IMR-90 (cell line): ENCODE data around the gene CHMP1B. TPM values are rescaled to one million over a fixed set of nuclear protein-coding genes. Genes with fewer than 3 reads are reported as not detected.

Experiments
- ATAC-seq: fragments of 200-7000 bp; cut with Tn5 transposase; 2 replicates; pipeline ENCODE4 v1.9.1; 2020; ENCODE audit warnings: low read depth, mild to moderate bottlenecking, moderate library complexity
- BruUV-seq: library from RNA; stranded (reverse); fragments of 400-500 nt; replicated peaks from 2 replicates; lab custom pipeline; 2021; lab: Mats Ljungman, UMichigan
- CTCF ChIA-PET: fragments of 300-600 bp; formaldehyde crosslinking; extraction: SDS; loops from one replicate; lab custom pipeline; 2021; ENCODE audit warnings: antibody characterized with exemption; lab: Yijun Ruan, JAX
- POLR2A ChIA-PET: fragments of 300-600 bp; sonication (Branson Sonifier 250); formaldehyde crosslinking; loops from one replicate; lab custom pipeline; 2022; ENCODE audit warnings: antibody characterized with exemption; ENCODE audit not compliant: unreplicated experiment; lab: Charles Lee
- DNase-seq: peaks from one replicate; pipeline ENCODE4 v3.0.0; 2013
- H2AFZ ChIP-seq: replicated peaks from 2 replicates; pipeline ENCODE3; 2013; ENCODE audit warnings: low read length, mild to moderate bottlenecking; ENCODE audit not compliant: poor library complexity
- H2AK5ac ChIP-seq: 2 replicates; pipeline ENCODE4 v1.6.1; 2013; ENCODE audit warnings: low read depth, low read length, inconsistent platforms
- H2AK9ac ChIP-seq: replicated peaks from 2 replicates; pipeline ENCODE3; 2013; ENCODE audit warnings: mild to moderate bottlenecking, low read depth, low read length, moderate library complexity; ENCODE audit not compliant: poor library complexity
- H2BK120ac ChIP-seq: 2 replicates; pipeline ENCODE4 v1.6.1; 2013; ENCODE audit warnings: low read depth, low read length, inconsistent platforms
- H2BK15ac ChIP-seq: 3 replicates; pipeline ENCODE4 v1.6.1; 2013; ENCODE audit warnings: low read depth, low read length, inconsistent platforms
- H2BK20ac ChIP-seq: 2 replicates; pipeline ENCODE4 v1.6.1; 2013; ENCODE audit warnings: low read depth, mild to moderate bottlenecking, inconsistent platforms, low read length, moderate library complexity
- H2BK5ac ChIP-seq: 2 replicates; pipeline ENCODE4 v1.6.1; 2013; ENCODE audit warnings: mild to moderate bottlenecking, low read depth, low read length, inconsistent platforms; ENCODE audit not compliant: poor library complexity, severe bottlenecking
- H3K14ac ChIP-seq: replicated peaks from 2 replicates; pipeline ENCODE4 v1.6.1; 2013; ENCODE audit warnings: low read depth, low read length, inconsistent platforms
- H3K18ac ChIP-seq: 2 replicates; pipeline ENCODE4 v1.6.1; 2013; ENCODE audit warnings: low read depth, low read length, control low read depth
- H3K23ac ChIP-seq: 2 replicates; pipeline ENCODE4 v1.6.1; 2013; ENCODE audit warnings: low read depth, low read length, inconsistent platforms
- H3K27ac ChIP-seq: 2 replicates; pipeline ENCODE4 v1.5.1; 2013; ENCODE audit warnings: mild to moderate bottlenecking, control low read depth, low read length; ENCODE audit not compliant: insufficient read depth
- H3K27me3 ChIP-seq: 2 replicates; pipeline ENCODE4 v1.6.1; 2013; ENCODE audit warnings: low read length; ENCODE audit not compliant: control insufficient read depth, insufficient read depth
- H3K36me3 ChIP-seq: 2 replicates; pipeline ENCODE4 v1.6.1; 2013; ENCODE audit warnings: low read length, mixed read lengths; ENCODE audit not compliant: control insufficient read depth, insufficient read depth
- H3K4ac ChIP-seq: 2 replicates; pipeline ENCODE4 v1.6.1; 2013; ENCODE audit warnings: low read depth, low read length, inconsistent platforms
- H3K4me1 ChIP-seq: 2 replicates; pipeline ENCODE4 v1.6.1; 2013; ENCODE audit warnings: low read length, mixed read lengths; ENCODE audit not compliant: control insufficient read depth, insufficient read depth
- H3K4me2 ChIP-seq: 2 replicates; pipeline ENCODE4 v1.6.1; 2013; ENCODE audit warnings: low read depth, mild to moderate bottlenecking, control low read depth, low read length, moderate library complexity
- H3K4me3 ChIP-seq: 2 replicates; pipeline ENCODE4 v1.5.1; 2013; ENCODE audit warnings: low read depth, mild to moderate bottlenecking, control low read depth, low read length, moderate library complexity; ENCODE audit not compliant: insufficient read depth
- H3K56ac ChIP-seq: 2 replicates; pipeline ENCODE4 v1.6.1; 2013; ENCODE audit warnings: low read length, inconsistent platforms; ENCODE audit not compliant: insufficient read depth; ENCODE audit errors: extremely low read depth
- H3K79me1 ChIP-seq, 2 experiments: 2 replicates each; pipeline ENCODE4 v1.6.1; 2013; ENCODE audit warnings: low read length in 2 of 2, inconsistent platforms in 1 of 2, low read depth in 1 of 2
- H3K9ac ChIP-seq: 2 replicates; pipeline ENCODE4 v1.6.1; 2013; ENCODE audit warnings: low read depth, low read length, control low read depth
- H3K9me1 ChIP-seq: 2 replicates; pipeline ENCODE4 v1.6.1; 2013; ENCODE audit warnings: low read length, inconsistent platforms; ENCODE audit not compliant: insufficient read depth
- H3K9me3 ChIP-seq: 2 replicates; pipeline ENCODE4 v1.6.1; 2013; ENCODE audit warnings: low read length; ENCODE audit not compliant: control insufficient read depth, insufficient read depth
- H4K20me1 ChIP-seq: 2 replicates; pipeline ENCODE4 v1.6.1; 2013; ENCODE audit warnings: low read length, inconsistent platforms; ENCODE audit not compliant: insufficient read depth
- H4K5ac ChIP-seq: 2 replicates; pipeline ENCODE4 v1.6.1; 2013; ENCODE audit warnings: mild to moderate bottlenecking, low read depth, low read length, control low read depth
- H4K8ac ChIP-seq, 2 experiments: 2 replicates each; pipeline ENCODE4 v1.6.1; 2013; ENCODE audit warnings: low read depth in 2 of 2, low read length in 2 of 2, control low read depth in 1 of 2, inconsistent platforms in 1 of 2
- H4K91ac ChIP-seq: 2 replicates; pipeline ENCODE4 v1.6.1; 2013; ENCODE audit warnings: low read depth, low read length, inconsistent platforms; ENCODE audit not compliant: insufficient read depth
- CHD1 ChIP-seq: IDR thresholded peaks from 2 replicates; pipeline ENCODE4 v1.6.1; 2012; ENCODE audit warnings: low read depth, low read length, improper control_type of control experiment
- FOS ChIP-seq: fragments of 150-350 bp; IDR thresholded peaks from 2 replicates; pipeline ENCODE4 v1.6.1; 2016; ENCODE audit warnings: low read depth, low read length
- MAZ ChIP-seq: IDR thresholded peaks from 2 replicates; pipeline ENCODE4 v1.6.1; 2012; ENCODE audit warnings: low read depth, mild to moderate bottlenecking, low read length, improper control_type of control experiment, moderate library complexity, borderline replicate concordance
- NFE2L2 ChIP-seq: fragments of 150-350 bp; IDR thresholded peaks from 2 replicates; pipeline ENCODE4 v1.6.1; 2016; ENCODE audit warnings: low read depth, mild to moderate bottlenecking, low read length
- RFX5 ChIP-seq: IDR thresholded peaks from 2 replicates; pipeline ENCODE4 v1.8.0; 2012; ENCODE audit warnings: low read depth, mild to moderate bottlenecking, low read length, moderate library complexity
- WGBS, 2 experiments: methylation state at CpG; one replicate each; pipeline versions ENCODE4 v1.1.5 to v1.1.7; 2013; ENCODE audit warnings: missing lambda C conversion rate in 2 of 2; ENCODE audit not compliant: insufficient read length in 1 of 2; ENCODE audit errors: extremely low coverage in 2 of 2; 5-methylcytosine and 5-hydroxymethylcytosine counted together
- dilution Hi-C: fragments of 300-500 bp; cut with HindIII; formaldehyde crosslinking; loops from one replicate; pipeline ENCODE4 v1.14.3; 2018; ENCODE audit warnings: low sequenced_read_pairs; ENCODE audit not compliant: unreplicated experiment
- in situ Hi-C: fragments of 300-500 bp; cut with MboI; formaldehyde crosslinking; loops from 3 replicates; pipeline ENCODE4 v1.14.3; 2019; ENCODE audit warnings: low sequenced_read_pairs, inconsistent platforms, mixed read lengths
- intact Hi-C: fragments of 100-400 bp; cut with micrococcal nuclease; formaldehyde crosslinking; loops from 2 replicates; pipeline ENCODE4 v1.10.0; 2022
- polyA plus RNA-seq, 3 experiments: library from polyadenylated mRNA; depleted of rRNA; stranded (reverse); fragments of >200 nt; gene quantifications; 2 replicates each; pipeline ENCODE4 v1.2.3, GENCODE V29; 2012; ENCODE audit warnings: low replicate concordance in 1 of 3
- total RNA-seq: library from RNA; depleted of rRNA; stranded (reverse); fragments of >200 nt; gene quantifications from 2 replicates; pipeline ENCODE4 v1.2.3, GENCODE V29; 2012

The CHMP1B gene
- total and polyA plus RNA-seq, 2 of the 4 experiments (the other 2 are of a cell fraction): 21.1 to 39.4 TPM

GRCh38 chr18:11885278-11885947 is 34.2 kb downstream of the CHMP1B start:
- Histone ChIP-seq H4K91ac (no peak overlapping the region), H4K8ac (no peak overlapping the region), H3K56ac (no peak overlapping the region), H3K27ac (no peak overlapping the region), H4K20me1 (no peaks in the 10 kb centered on the region), H3K9me3 (no peaks in the 10 kb centered on the region), H3K27me3 (no peaks in the 10 kb centered on the region), H3K9me1 (peaks cover 6% of the 10 kb centered on the region), H3K4me1 (no peaks in the 10 kb centered on the region), H2AK9ac (no peak overlapping the region), H2BK120ac (no peak overlapping the region), H3K4ac (no peak overlapping the region), H2BK20ac (no peak overlapping the region), H2BK5ac (no peak overlapping the region), H3K23ac (no peak overlapping the region), H2AFZ (no peak overlapping the region), H3K4me2 (no peak overlapping the region), H3K9ac (no peak overlapping the region), H3K4me3 (no peak overlapping the region), H3K36me3 (peaks cover 33% of the 10 kb centered on the region), H2AK5ac (no peak overlapping the region), H3K79me1 (no peaks in the 10 kb centered on the region), H2BK15ac (peak overlapping the region; percentile 29; the same call in 1 of the 3 replicates), H3K14ac (no peak overlapping the region), H3K18ac (no peak overlapping the region), H4K5ac (no peak overlapping the region)
- DNase-seq (no peak), ATAC-seq (no peak)
- 96% methylated on average over 7 of the region's 22 CpGs; no CpG with 5 or more reads in 1 of the 2 experiments for WGBS, 2 experiments
- dilution Hi-C loops (no loop called here), in situ Hi-C loops (no loop called here), intact Hi-C loops (no loop called here)
- BruUV-seq: no TSS peak
- ChIA-PET CTCF (no interaction called here), POLR2A (no interaction called here)
- TF ChIP-seq MAZ (no peak), RFX5 (no peak), FOS (no peak), CHD1 (no peak), NFE2L2 (no peak)
